Chondrocyte (in vitro differentiated cells): ENCODE data around the gene ATXN7. TPM values are rescaled to one million over a fixed set of nuclear protein-coding genes. Genes with fewer than 3 reads are reported as not detected.

ENCODE experiments used
- DNase-seq: peaks from one replicate; pipeline ENCODE4 v3.0.0; 2021; ENCODE audit warnings: mixed read lengths, low spot score
- H3K27ac Mint-ChIP-seq: one replicate; pipeline ENCODE4 v1.8.0; 2021; ENCODE audit warnings: mild to moderate bottlenecking, moderate library complexity, mixed read lengths; ENCODE audit not compliant: unreplicated experiment
- H3K27me3 Mint-ChIP-seq: 2 replicates; pipeline ENCODE4 v1.8.0; 2021; ENCODE audit warnings: low read depth, mixed read lengths
- H3K36me3 Mint-ChIP-seq: 2 replicates; pipeline ENCODE4 v1.8.0; 2021; ENCODE audit warnings: low read depth, mixed read lengths
- H3K4me1 Mint-ChIP-seq: 2 replicates; pipeline ENCODE4 v1.8.0; 2021; ENCODE audit warnings: low read depth, mild to moderate bottlenecking, mixed read lengths
- H3K4me3 Mint-ChIP-seq: one replicate; pipeline ENCODE4 v1.8.0; 2021; ENCODE audit warnings: mild to moderate bottlenecking, moderate library complexity, mixed read lengths; ENCODE audit not compliant: unreplicated experiment
- H3K9me3 Mint-ChIP-seq: 2 replicates; pipeline ENCODE4 v1.8.0; 2021; ENCODE audit warnings: low read depth, mixed read lengths
- CTCF ChIP-seq: fragments of 200-600 bp; sonication (generic); IDR thresholded peaks from 2 replicates; pipeline ENCODE4 v1.5.0; 2021; ENCODE audit warnings: antibody characterized with exemption, mild to moderate bottlenecking, moderate library complexity
- total RNA-seq: library from RNA; stranded (reverse); gene quantifications from 3 replicates; pipeline ENCODE4 v1.2.1, GENCODE V29; 2021

Gene ATXN7
- total RNA-seq, 1 donor from 2014 or later = 19.1 TPM

- H3K27me3 Mint-ChIP-seq = no peaks in the 10 kb centered on the region
- no peak overlapping the region for H3K4me3 Mint-ChIP-seq
- no peak for DNase-seq
- peaks cover 63% of the 10 kb centered on the region for H3K4me1 Mint-ChIP-seq
- H3K36me3 Mint-ChIP-seq = peaks cover 14% of the 10 kb centered on the region
- no peak for TF ChIP-seq CTCF
- no peaks in the 10 kb centered on the region for H3K9me3 Mint-ChIP-seq
- peak overlapping the region; percentile 45 for H3K27ac Mint-ChIP-seq
Observed at GRCh38 chr3:63951492-63952247, 88.0 kb downstream of the ATXN7 start.

GRCh38 chr3:63952248-63952594 is 88.6 kb downstream of the ATXN7 start:
- H3K27me3 Mint-ChIP-seq = no peaks in the 10 kb centered on the region
- H3K9me3 Mint-ChIP-seq = no peaks in the 10 kb centered on the region
- peaks cover 14% of the 10 kb centered on the region for H3K36me3 Mint-ChIP-seq
- peaks cover 58% of the 10 kb centered on the region for H3K4me1 Mint-ChIP-seq
- no peak overlapping the region for H3K27ac Mint-ChIP-seq
- no peak for DNase-seq
- no peak for TF ChIP-seq CTCF
- H3K4me3 Mint-ChIP-seq = no peak overlapping the region

GRCh38 chr3:63954182-63954581 is 90.5 kb downstream of the ATXN7 start:
- peaks cover 41% of the 10 kb centered on the region for H3K4me1 Mint-ChIP-seq
- peaks cover 14% of the 10 kb centered on the region for H3K36me3 Mint-ChIP-seq
- TF ChIP-seq CTCF = no peak
- H3K9me3 Mint-ChIP-seq = no peaks in the 10 kb centered on the region
- DNase-seq = no peak
- H3K27me3 Mint-ChIP-seq = no peaks in the 10 kb centered on the region
- no peak overlapping the region for H3K27ac Mint-ChIP-seq
- H3K4me3 Mint-ChIP-seq = no peak overlapping the region

- Mint-ChIP-seq H3K4me1 (peaks cover 35% of the 10 kb centered on the region), H3K9me3 (no peaks in the 10 kb centered on the region)
Observed at GRCh38 chr3:63955036-63955650, 91.5 kb downstream of the ATXN7 start.

More at GRCh38 chr3:63955036-63955650, 91.5 kb downstream of the ATXN7 start:
- Mint-ChIP-seq H3K27ac (peak overlapping the region; percentile 65), H3K27me3 (no peaks in the 10 kb centered on the region), H3K4me3 (no peak overlapping the region), H3K36me3 (peaks cover 14% of the 10 kb centered on the region)
- TF ChIP-seq CTCF = no peak
- no peak for DNase-seq
